Measurements from ENCODE around the gene CALR.
A peak's percentile ranks its signal among the peaks of the same experiment; 100 is the strongest.
"Not testable (repeated sequence)": the region's sequence is repeated elsewhere in the genome, so short reads cannot be mapped to it uniquely, and the experiment has no call there.

CALR gene

DNA sequence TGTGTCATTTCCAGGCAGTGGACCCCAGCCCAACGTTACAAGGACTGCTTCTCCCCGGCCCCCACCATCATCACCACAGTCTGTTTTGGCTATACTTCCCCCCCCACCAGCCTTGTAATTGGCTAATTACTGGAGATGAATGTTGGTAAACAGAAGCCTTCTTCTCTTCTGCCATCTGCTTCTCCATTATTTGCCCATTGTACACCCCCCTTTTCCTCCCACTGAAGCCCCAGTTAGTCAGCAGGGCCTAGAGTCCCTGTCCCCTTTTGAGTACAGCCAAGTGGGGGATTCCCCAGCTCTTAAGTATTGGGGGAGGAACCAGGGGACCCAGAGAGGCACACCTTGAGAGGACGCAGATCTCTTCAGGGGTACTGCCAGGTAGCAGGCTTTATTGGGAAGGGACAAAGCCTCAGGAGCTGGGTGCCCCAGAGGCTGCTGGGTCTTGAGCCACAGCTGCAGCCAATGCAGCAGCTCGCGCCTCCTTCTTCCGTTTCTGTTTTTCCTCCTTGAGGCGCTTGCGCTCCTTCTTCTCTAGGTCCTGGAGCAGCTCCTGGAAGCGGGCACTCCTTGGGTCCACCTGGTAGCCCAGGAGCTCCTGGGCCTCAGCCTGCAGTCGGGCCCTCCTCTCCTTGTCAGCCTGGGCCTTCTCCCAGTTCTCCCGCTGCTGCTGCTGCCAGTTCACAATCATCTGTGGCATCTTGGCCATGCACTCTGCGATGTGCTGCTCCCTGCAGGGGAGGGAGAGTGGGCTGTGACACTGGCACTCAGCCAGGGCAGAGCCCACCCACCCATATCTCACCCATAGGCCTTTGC is 15.6 kb downstream of the CALR start:
- no peak for DNase-seq

DNA sequence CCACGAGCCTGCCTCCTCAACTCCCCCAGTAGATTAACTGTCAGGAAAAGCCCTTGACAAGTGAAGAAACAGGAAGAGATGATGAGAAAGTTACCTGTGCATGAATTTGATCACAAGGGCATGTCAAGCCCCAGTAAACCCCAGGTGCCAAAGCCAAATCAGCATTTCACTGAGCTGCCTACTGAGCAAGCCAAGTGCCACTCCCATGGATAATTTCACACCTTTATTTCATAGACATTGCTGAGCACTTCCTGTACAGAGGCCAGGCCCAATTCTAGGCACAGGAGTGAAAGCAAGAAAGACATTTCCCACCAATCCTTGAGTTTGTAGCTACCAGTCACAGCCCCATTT is 16.2 kb downstream of the CALR start:
- no peak for DNase-seq

DNA sequence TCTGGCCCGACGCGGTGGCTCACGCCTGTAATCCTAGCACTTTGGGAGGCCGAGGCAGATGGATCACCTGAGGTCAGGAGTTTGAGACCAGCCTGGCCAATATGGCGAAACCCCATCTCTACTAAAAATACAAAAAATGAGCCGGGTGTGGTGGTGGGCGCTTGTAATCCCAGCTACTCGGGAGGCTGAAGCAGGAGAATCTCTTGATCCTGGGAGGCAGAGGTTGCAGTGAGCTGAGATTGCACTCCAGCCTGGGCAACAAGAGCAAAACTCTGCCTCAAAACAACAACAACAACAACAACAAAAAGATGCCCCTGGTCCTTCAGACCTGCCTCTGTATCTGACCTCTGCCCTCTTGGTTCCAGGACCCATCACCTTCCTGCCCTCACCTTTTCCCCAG is 17.2 kb downstream of the CALR start:
- DNase-seq, result not testable (repeated sequence)

DNA sequence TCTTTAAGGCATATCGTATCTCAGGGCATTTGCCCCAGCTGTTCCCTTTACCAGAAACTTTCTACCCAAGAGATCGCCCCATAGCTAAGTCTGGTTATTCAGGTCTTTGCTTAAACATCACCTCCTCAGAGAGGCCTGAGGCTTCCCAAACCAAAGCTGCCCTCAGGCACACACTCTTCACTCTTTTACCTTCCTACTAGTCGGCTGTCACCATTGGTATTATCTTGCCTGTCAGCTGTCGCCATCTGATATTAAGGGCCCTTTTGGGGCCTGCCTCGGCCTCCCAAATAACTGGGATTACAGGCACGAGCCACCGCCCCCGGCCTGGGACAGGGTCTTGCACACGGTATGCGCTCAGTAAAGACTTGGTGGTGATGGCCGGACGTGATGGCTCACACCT is 17.6 kb downstream of the CALR start:
- DNase-seq, result no peak

DNA sequence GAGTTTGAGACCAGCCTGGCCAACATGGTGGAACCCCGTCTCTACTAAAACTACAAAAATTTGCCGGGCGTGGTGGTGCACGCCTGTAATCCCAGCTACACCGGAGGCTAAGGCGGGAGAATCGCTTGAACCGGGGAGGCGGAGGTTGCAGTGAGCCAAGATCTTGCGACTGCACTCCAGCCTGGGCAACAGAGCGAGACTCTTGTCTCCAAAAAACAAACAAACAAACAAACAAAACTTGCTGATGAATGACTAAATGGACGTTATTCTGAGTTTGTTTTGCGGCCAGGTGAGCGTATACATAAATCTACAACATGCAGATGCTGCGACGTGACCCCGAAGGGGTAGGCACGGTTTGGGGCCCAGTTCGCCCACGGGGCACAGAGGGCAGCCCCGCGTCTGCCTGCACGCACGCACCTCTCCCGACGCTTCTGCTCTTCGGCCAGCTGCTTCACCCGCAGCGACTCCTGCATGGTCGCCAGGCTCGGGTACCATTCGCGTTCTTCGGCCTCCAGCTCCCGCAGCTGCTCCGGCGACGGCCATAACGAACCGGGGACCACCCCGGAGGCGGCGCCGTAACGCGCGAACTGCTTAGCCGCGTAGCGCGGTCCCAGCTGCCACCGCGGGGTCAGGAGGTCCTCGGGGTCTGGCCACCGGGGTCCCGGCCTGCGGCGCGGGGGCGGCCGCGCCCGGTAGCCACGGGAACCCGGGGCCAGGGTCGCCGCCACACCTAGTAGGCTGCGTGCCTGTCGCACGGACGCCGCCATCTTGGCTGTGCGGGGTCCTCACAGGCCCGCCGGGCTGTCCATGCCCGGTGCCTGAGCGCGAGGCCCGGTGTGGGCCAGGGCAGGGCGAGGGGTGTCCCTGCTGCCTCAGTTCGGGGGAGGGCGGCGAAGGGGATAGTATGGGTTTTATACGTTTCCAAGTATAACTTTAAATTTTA is 18.3 kb downstream of the CALR start, which contains the start of gene GADD45GIP1:
GADD45GIP1 (minus strand) TSS at position 778 of the 943 bp plus-strand sequence; CDS start at position 767, 11 bp downstream.
- DNase-seq, result peak; percentile 60

DNA sequence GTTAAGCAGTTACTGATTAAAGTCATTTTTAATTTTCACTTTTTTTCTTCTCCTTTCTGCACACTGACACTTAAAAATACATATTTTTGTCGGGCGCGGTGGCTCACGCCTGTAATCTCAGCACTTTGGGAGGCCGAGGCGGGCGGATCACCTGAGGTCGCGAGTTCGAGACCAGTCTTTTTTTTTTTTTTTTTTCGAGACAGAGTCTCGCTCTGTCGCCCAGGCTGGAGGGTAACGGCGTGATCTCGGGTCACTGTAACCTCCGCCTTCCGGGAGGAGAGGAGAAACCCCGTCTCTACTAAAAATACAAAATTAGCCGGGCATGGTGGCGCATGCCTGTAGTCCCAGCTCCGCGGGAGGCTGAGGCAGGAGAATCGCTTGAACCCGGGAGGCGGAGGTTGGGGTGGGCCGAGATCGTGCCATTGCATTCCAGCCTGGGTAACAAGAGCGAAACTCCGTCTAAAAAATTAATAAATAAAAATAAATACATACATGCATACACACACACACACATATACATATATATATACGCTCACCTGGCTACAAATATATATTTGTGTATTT is 19.1 kb downstream of the CALR start:
- DNase-seq, result not testable (repeated sequence)

DNA sequence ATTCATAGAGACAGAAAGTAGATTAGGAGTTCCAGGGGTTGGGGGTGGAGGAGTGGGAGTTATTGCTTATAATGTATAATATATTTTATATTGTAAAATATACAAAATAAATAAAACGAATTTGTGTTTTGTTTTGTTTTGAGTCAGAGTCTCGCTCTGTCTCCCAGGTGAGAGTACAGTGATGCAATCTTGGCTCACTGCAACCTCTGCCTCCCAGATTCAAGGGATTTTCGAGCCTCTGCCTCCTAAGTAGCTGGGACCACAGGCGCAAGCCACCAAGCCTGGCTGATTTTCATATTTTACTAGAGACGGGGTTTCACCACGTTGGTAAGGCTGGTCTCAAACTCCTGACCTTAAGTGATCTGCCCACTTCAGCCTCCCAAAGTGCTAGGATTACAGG is 21.1 kb downstream of the CALR start:
- DNase-seq, result no peak

- no peak for DNase-seq
Observed at GRCh38 chr19:12965017-12965811, 26.8 kb downstream of the CALR start.

GRCh38 chr19:12965812-12966135 is 27.4 kb downstream of the CALR start:
- no peak for DNase-seq

DNA sequence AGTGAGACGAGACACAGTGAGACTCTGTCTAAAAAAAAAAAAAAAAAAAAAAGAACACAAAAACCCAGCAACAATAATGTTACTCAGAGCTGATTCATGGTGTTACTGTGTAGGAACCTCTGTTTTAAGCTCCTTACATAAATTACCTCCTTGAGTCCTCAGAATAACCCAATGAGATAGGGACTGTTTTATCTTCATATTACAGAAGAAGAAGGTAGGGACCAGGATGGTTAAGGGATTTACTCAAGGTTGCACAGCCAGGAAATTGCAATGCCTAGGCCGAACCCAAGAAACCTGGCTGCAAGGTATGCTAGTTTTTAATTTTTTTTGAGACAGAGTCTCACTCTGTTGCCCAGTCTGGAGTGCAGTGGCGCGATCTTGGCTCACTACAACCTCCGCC is 29.5 kb downstream of the CALR start:
- no peak for DNase-seq

DNA sequence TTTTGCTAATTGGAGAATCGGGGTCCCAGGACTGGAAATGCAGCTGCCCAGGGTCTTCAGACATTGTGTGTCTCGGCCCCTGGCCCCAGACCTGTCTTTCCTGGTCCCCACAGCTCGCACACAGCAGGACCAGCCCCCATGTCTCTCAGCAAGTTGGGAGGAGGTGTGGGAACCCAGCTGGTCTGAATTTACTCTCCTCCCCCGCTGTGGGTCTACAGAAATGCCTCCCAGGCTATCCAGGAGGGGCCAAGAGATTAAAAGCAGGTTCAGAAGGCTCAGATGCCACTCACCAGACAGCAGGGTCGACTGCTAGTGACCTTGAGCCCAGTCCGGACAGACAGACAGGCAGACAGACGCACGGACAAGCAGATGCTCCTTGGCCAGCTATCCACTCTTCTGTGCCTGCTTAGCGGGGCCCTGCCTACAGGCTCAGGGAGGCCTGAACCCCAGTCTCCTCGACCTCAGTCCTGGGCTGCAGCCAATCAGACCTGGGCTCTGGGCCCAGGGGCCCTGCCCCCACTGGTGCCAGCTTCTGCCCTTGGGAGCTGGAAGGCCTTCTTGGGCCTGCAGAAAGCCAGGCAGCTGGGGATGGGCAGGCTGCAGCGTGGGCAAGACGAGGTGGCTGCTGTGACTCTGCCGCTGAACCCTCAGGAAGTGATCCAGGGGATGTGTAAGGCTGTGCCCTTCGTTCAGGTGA is 31.0 kb downstream of the CALR start, which contains the start of gene DAND5:
DAND5 (plus strand) TSS at position 285 of the 697 bp plus-strand sequence; CDS start at position 370, 85 bp downstream.
- DNase-seq, result no peak

DNA sequence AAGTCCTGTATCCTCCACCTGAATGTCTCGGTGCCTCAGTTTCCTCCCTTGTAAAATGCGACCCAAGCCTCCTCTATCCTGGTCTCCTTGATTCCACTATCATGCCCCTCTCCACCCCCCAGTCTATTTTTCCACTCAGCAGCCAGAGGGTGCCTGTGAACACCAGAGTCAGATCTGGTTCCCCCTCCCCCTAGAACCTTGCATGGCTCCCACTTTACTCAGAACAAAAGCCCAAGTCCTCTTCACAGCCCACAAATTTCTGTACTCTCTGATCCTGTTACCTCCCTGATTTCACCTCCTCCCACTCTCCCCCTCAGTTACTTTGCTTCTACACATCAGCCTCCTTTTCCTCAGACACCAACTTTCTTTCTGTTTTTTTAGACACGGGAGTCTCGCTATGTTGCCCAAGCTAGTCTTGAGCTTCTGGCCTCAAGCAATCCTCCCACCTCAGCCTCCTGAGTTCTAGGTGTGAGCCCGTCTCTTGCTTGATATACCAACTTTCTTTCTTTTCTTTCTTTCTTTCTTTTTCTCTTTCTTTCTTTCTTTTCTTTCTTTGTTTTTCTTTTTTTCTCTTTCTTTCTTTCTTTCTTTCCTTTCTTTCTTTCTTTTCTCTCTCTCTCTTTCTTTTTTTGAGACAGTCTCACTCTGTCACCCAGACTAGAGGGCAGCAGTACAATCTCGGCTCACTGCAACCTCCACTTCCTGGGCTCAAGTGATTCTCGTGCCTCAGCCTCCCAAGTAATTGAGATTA is 31.8 kb downstream of the CALR start:
- DNase-seq, result no peak

DNA sequence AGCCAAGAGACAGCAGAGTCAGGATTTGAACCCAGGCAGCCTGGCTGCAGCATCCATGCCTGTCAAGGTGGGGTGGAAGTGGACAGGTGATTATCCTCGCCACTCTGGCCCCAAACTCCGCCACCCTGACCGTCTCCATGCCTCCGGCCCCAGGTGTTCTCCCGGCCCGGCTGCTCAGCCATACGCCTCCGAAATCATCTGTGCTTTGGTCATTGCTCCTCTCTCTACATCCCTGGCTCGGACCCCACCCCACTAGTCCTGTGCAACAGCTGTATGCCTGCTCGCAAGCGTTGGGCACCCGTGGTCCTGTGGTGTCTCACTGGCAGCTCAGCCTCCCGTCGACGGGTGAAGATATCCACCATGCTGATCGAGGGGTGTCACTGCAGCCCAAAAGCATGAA is 34.8 kb downstream of the CALR start:
- DNase-seq, result no peak

DNA sequence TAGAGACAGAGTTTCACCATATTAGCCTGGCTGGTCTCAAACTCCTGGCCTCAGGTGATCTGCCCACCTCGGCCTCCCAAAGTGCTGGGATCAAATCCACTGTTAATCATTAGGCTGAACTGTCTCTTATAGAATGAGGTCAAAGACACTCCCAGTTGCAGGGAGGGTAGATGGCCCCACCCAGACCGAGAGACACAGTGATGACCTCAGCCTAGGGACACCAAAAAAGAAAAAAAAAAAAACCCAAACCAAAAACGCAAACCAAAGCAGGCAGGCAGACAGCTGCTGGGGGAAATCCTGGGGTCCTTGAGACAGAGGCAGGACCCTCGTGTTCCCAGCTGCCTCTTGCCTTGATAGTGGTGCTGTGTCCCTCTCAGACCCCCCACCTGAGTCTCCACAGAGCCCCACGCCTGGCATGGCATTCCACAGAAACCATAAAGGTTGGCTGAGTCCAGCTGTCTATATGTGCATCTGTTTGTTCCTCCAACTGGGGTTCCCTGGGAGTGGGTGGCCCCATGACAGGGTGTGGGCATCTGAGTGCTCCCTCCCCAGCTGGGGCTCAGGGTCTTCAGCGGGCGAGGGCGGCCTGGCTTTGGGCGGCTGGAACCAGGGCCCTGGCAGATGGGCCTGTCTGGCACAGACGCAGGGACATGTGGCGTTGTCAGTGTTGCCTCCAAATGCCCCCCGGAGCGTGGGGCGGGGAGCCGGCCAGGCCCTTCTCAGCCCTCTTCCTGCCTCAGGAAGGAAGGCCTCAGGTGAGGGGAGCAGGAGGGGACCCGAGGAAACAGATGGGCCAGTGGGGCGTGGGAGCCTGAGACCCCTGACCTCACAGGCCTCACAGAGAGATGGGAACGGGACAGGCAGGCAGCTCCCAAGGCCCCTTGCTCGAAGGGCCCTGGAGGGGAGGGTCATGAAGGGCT is 36.2 kb downstream of the CALR start:
- no peak for DNase-seq

DNA sequence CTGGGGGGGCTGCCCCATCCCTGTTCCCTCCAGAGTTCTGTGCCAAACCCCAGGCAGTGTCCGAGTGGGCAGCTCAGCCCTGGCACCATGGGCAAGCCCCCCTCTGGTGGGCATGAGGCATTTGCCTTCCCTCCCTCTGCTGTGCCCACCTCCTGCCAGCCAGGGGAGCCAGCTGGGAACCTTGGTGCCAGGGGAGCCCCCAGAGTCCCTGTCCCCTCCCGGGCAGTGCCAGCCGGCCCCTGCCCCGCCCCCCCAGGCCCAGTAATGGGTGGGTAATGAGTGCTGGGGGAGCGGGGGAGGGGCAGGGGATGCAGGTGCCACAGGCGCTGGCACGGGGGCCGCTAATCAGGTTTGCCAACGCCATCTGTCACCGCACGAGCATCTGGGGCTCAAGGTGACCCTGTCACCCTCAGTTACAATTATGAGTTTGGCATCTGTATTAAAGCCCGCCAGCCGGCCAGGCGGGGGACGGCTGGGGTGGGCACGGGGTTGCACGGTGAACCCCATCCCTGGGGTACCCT is 36.9 kb downstream of the CALR start:
- DNase-seq, result no peak

DNA sequence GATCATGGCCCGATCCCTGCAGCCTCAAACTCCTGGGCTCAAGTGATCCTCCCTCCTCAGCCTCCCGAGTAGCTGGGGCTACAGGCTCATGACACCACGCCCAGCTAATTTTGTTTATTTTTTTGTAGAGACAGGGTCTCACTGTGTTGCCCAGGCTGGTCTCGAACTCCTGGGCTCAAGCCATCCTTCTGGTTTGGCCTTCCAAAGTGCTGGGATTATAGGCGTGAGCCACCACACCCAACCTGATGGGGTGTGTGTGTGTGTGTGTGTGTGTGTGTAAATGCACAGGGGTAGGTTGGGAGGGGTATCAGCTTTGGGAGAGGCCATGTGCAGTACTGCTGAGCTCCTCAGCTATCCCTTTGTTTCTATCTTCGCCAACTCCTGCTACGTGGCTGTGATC is 37.7 kb downstream of the CALR start:
- DNase-seq, result not testable (repeated sequence)

DNA sequence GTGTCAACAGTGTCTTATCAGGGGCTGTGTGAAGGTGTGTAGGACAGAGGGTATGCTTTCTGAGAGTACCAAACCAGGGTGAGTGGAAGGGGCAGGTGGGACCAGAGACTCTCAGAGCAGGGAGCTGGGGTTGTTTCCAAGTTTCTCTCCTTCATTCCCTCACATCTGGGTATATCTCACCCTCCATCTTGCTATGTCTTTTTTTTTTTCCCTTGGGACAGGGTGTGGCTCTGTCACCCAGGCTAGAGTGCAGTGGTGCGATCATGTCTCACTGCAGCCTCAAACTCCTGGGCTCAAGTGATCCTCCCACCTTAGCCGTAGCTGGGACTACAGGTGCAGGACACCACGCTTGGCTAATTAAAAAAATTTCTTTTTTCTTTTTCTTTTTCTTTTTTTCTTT is 41.6 kb downstream of the CALR start:
- no peak for DNase-seq

GRCh38 chr19:12982648-12983047 is 44.2 kb downstream of the CALR start:
- DNase-seq, result no peak

DNA sequence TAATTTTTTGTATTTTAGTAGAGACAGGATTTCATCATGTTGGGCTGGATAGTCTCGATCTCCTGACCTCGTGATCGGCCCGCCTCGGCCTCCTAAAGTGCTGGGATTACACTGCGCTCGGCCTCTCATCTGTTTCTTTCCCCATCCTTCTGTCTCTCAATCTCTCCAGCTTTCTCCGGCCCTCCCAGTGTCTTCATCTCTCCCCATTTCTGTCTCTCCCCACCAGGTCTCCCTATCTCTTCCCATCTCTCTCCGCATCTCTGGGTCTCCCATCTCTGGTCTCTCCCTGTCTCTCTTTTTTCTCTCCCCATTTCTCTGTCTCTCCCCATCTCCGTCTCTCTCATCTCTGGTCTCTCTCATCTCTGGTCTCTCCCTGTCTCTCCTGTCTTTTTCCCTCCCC is 44.7 kb downstream of the CALR start:
- DNase-seq, result no peak

GRCh38 chr19:12983542-12984142 is 45.2 kb downstream of the CALR start:
- no peak for DNase-seq
